HL-60 (cell line): Measurements from ENCODE around the gene STARD3.

ENCODE experiments used
- CTCF ChIP-seq: IDR thresholded peaks from one replicate; pipeline ENCODE4 v1.5.1; 2011; ENCODE audit warnings: low read length, control low read depth, inconsistent platforms; ENCODE audit not compliant: insufficient read depth
- GABPA ChIP-seq: IDR thresholded peaks from 2 replicates; pipeline ENCODE4 v1.6.1; 2012; ENCODE audit warnings: low read depth
- POLR2AphosphoS5 ChIP-seq: IDR thresholded peaks from 2 replicates; pipeline ENCODE4 v1.6.1; 2012; ENCODE audit warnings: low read depth
- REST ChIP-seq: IDR thresholded peaks from 2 replicates; pipeline ENCODE4 v1.6.1; 2012; ENCODE audit warnings: low read depth; ENCODE audit not compliant: insufficient replicate concordance

- TF ChIP-seq CTCF (no peak), GABPA (no peak), REST (no peak), POLR2AphosphoS5 (no peak)
Measured at GRCh38 chr17:39688475-39688835, 51.5 kb downstream of the STARD3 start.
